CD4-positive, CD25-positive, alpha-beta regulatory T cell (primary cell): Measurements from ENCODE around the gene PHF5A. TPM values are rescaled to one million over a fixed set of nuclear protein-coding genes. Genes with fewer than 3 reads are reported as not detected.

Source experiments
- ATAC-seq, 2 donors: fragments of 150-1000 bp; cut with Tn5 transposase; one replicate each; pipeline ENCODE4 v1.10.0; 2021; ENCODE audit warnings: low read depth in 2 of 2, moderate number of reproducible peaks in 2 of 2, moderate library complexity in 1 of 2
- DNase-seq, 3 donors: peaks; one replicate each; pipeline versions ENCODE4 v3.0.0 to v3.0.0-alpha.2; 2012 to 2022; ENCODE audit warnings: mixed read lengths in 1 of 3
- H3K27ac ChIP-seq: one replicate; pipeline ENCODE4 v1.7.0; 2013; ENCODE audit warnings: mild to moderate bottlenecking, low read length; ENCODE audit not compliant: insufficient read depth, poor library complexity, severe bottlenecking
- H3K27me3 ChIP-seq: one replicate; pipeline ENCODE4 v1.7.0; 2013; ENCODE audit warnings: low read length; ENCODE audit not compliant: control insufficient read depth, insufficient read depth
- H3K36me3 ChIP-seq: one replicate; pipeline ENCODE4 v1.7.0; 2013; ENCODE audit warnings: mild to moderate bottlenecking, low read length, moderate library complexity; ENCODE audit not compliant: control insufficient read depth, insufficient read depth
- H3K4me1 ChIP-seq: 2 replicates; pipeline ENCODE4 v1.7.0; 2013; ENCODE audit warnings: mild to moderate bottlenecking, low read length; ENCODE audit not compliant: insufficient read depth, control insufficient read depth, poor library complexity, severe bottlenecking
- H3K4me3 ChIP-seq: one replicate; pipeline ENCODE4 v1.7.0; 2013; ENCODE audit warnings: low read depth, mild to moderate bottlenecking, low read length, moderate library complexity
- H3K9me3 ChIP-seq, 2 experiments: 1 replicate in 1 of 2; 2 replicates in 1 of 2; pipeline ENCODE4 v1.7.0; 2013; ENCODE audit warnings: low read length in 2 of 2, mild to moderate bottlenecking in 1 of 2, moderate library complexity in 1 of 2; ENCODE audit not compliant: control insufficient read depth in 2 of 2
- H3K27ac Mint-ChIP-seq, 3 donors: one replicate each; pipeline ENCODE4 v1.8.0; 2020 to 2022; ENCODE audit warnings: mild to moderate bottlenecking in 3 of 3, mixed read lengths in 3 of 3, moderate library complexity in 2 of 3
- H3K27me3 Mint-ChIP-seq: one replicate; pipeline ENCODE4 v1.8.0; 2022; ENCODE audit warnings: mild to moderate bottlenecking, mixed read lengths
- H3K36me3 Mint-ChIP-seq: one replicate; pipeline ENCODE4 v1.8.0; 2020; ENCODE audit warnings: mixed read lengths
- H3K4me1 Mint-ChIP-seq, 4 donors: one replicate each; pipeline ENCODE4 v1.8.0; 2020 to 2022; ENCODE audit warnings: mixed read lengths in 4 of 4, mild to moderate bottlenecking in 1 of 4
- H3K4me3 Mint-ChIP-seq, 4 donors: one replicate each; pipeline ENCODE4 v1.8.0; 2020 to 2022; ENCODE audit warnings: mild to moderate bottlenecking in 4 of 4, mixed read lengths in 4 of 4, moderate library complexity in 3 of 4
- H3K9me3 Mint-ChIP-seq, 7 donors: one replicate each; pipeline ENCODE4 v1.8.0; 2020 to 2022; ENCODE audit warnings: mixed read lengths in 7 of 7, mild to moderate bottlenecking in 3 of 7, moderate library complexity in 2 of 7
- polyA plus RNA-seq, 4 donors: library from polyadenylated mRNA; unstranded; fragments of 300-500 nt; fragmentation: Illumina TruSeq; gene quantifications; one replicate each; pipeline ENCODE4 v1.2.3, GENCODE V29; 2021
- total RNA-seq: library from RNA; stranded (reverse); gene quantifications from one replicate; pipeline ENCODE4 v1.2.3, GENCODE V29; 2022

Gene PHF5A
- total and polyA plus RNA-seq, 5 donors from 2014 or later: 22.6 to 40.7 (median 28.1) TPM

DNA sequence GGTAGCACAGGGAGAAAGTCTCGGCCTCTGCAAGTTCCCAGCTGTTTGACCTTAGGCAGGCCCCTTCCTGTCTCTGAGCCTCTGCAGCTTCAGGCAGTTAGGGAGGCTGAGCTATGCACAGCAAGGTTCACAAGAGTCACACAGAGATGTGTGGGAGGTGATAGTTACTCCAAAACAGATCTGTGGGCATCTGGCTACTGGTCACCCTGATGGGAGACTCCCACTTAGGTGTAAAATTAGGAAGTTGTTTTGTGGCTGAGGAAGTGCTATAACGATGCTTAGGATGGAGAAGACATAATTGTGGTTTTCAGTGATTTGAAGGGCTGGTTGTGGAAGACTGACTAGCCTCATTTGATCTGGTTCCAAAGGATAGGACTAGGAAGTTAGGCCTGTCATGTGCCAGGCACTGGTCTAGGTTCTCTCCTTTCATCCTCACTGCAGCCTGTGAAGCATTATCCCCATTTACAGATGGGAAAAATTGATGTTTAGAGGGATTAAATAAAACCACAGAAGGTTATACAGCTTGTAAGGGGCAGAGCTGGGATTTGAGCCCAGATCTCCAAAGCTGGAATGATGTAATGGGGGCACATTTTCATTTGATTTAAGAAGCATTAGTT lies 13.9 kb upstream of the PHF5A start:
- Histone ChIP-seq H3K36me3 (no peaks in the 10 kb centered on the region), H3K27me3 (no peaks in the 10 kb centered on the region), H3K27ac (no peak overlapping the region), H3K9me3 (no peaks in the 10 kb centered on the region), H3K4me3 (no peak overlapping the region), H3K4me1 (peaks cover 5% of the 10 kb centered on the region)
- H3K27me3 Mint-ChIP-seq: no peaks in the 10 kb centered on the region
- no peaks in the 10 kb centered on the region for H3K9me3 Mint-ChIP-seq
- H3K4me1 Mint-ChIP-seq: peaks cover 0 to 64% (median 33%) of the 10 kb centered on the region in 4 donors
- no peak for ATAC-seq
- H3K27ac Mint-ChIP-seq: peak overlapping the region in 2 of 3 donors; percentile 51 to 63
- H3K4me3 Mint-ChIP-seq: no peak overlapping the region
- no peak for DNase-seq
- no peaks in the 10 kb centered on the region for H3K36me3 Mint-ChIP-seq

DNA sequence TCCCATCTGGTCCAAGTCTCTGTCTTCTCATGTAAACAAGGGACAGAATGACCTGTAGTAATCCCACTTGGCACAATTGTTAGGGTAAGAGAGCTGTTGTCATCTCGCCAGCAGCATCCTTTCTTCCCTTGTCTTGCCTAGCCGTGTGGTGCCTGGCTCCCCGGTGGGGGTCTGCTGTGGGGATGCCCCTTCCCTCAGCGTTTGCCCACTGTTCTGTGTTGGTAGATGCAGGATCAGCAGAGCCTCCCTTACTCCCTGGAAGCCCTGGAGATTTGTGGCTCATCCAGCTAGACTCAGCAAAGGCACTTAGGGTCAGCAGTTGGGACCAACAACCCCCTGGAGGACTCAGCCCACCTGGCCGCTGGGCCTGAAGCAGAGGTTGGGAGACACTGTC lies 13.4 kb upstream of the PHF5A start:
- H3K4me3 Mint-ChIP-seq: no peak overlapping the region

DNA sequence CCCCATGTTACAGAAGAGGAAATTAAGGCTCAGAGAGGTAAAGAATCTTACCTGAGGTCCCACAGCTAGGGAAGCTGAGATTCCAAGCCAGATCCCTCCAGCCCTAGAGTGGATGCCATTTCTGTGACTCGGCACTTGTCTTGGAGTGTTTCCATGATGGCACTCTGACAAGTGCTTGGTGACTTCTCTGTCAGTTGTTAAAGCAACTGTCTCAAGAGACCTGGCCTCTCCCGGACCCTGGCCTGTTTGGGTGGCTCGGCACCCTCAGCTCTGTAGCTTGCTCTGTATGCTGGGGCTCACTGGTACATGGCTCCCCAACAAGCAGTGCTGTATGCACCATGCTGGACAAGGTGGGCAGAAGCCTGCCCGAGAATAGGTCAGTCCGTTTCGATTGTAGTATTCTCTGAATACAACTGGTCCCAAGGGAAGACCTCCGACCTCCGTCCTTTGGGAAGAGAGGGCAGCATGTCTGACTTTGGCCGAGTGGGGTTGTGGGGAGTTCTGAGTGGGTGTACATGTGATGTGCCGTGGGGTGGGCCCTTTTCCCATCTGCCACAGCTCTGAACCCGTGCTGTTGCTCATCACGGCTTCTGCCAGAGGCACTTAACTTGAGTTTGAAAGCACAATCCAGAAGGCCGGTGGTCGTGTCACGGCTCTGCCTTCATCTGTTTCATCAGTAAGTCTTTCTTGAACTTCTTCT lies 12.8 kb upstream of the PHF5A start:
- Mint-ChIP-seq H3K9me3 (no peaks in the 10 kb centered on the region), H3K27ac (no peak overlapping the region), H3K36me3 (no peaks in the 10 kb centered on the region), H3K27me3 (no peaks in the 10 kb centered on the region), H3K4me1 (peaks cover 0 to 59% (median 29%) of the 10 kb centered on the region in 4 donors), H3K4me3 (no peak overlapping the region)
- DNase-seq (no peak), ATAC-seq (no peak)
- Histone ChIP-seq H3K4me3 (no peak overlapping the region), H3K9me3 (no peaks in the 10 kb centered on the region), H3K27me3 (no peaks in the 10 kb centered on the region), H3K27ac (no peak overlapping the region), H3K4me1 (peaks cover 5% of the 10 kb centered on the region), H3K36me3 (no peaks in the 10 kb centered on the region)

More for the DNA sequence above, 13.4 kb upstream of the PHF5A start:
- H3K36me3 ChIP-seq: no peaks in the 10 kb centered on the region
- H3K27ac Mint-ChIP-seq: no peak overlapping the region
- peaks cover 0 to 60% (median 31%) of the 10 kb centered on the region in 4 donors for H3K4me1 Mint-ChIP-seq
- H3K4me3 ChIP-seq: no peak overlapping the region
- DNase-seq (no peak), ATAC-seq (no peak)
- no peaks in the 10 kb centered on the region for H3K9me3 ChIP-seq
- no peaks in the 10 kb centered on the region for H3K27me3 ChIP-seq
- no peaks in the 10 kb centered on the region for H3K27me3 Mint-ChIP-seq
- H3K9me3 Mint-ChIP-seq: no peaks in the 10 kb centered on the region
- no peaks in the 10 kb centered on the region for H3K36me3 Mint-ChIP-seq
- H3K27ac ChIP-seq: no peak overlapping the region
- H3K4me1 ChIP-seq: peaks cover 5% of the 10 kb centered on the region

DNA sequence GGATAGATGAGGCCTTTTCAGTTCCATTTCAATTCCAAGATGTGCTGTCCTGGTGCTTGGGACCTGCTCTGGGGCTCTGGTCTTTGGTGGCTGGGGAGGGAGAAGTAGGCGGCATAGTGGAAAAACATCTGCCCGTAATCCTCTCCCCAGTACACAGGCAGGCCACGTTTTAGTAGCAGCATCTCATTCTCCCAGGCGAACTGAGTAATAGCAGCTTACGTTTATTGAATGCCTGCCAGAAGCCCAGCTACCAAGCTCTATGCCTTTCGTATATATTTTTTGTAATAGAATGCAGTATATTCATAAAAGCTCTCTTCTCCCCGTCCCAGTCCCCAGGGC lies 11.9 kb upstream of the PHF5A start:
- no peak overlapping the region for H3K27ac ChIP-seq
- no peak for DNase-seq
- Mint-ChIP-seq H3K4me3 (no peak overlapping the region), H3K4me1 (peaks cover 0 to 55% (median 27%) of the 10 kb centered on the region in 4 donors), H3K9me3 (no peaks in the 10 kb centered on the region), H3K27ac (no peak overlapping the region), H3K27me3 (no peaks in the 10 kb centered on the region), H3K36me3 (no peaks in the 10 kb centered on the region)
- no peak for ATAC-seq
- no peaks in the 10 kb centered on the region for H3K9me3 ChIP-seq
- H3K4me3 ChIP-seq: no peak overlapping the region
- H3K36me3 ChIP-seq: no peaks in the 10 kb centered on the region
- H3K27me3 ChIP-seq: no peaks in the 10 kb centered on the region
- peaks cover 5% of the 10 kb centered on the region for H3K4me1 ChIP-seq

DNA sequence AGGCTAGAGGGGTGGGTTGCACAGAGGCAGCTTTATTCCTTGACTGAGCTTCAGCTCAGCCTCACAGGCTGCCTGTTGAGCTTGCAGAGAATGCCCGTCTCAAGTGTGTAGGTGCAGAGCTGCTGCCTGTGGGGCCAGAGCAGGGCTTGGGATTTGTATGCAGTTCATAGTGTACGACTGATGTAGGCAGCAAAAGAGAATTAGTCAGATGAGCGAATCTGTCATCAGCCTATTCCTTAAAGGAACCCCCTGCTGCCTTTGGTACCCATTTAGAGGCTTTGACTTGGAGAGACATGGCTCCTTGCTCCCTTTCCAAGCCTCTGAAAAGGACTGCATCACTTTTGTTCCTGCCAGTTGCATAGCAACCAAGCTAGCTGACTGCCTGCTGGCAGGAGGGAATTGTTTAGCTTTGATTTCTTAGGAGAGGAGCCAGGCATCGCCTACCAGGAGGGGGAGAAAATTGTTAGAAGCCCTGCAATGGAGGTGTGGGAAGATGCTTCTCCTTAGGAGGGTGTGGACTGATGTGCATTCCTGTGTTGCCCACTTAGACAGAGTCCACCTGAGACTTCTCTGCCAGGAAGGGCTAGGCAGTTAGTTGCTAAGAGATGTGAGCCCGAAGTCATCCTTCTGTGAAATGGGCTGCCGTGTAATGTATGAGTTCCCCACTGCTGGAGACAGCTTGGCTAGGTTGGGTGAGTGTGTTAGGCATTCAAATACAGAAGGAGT lies 11.3 kb upstream of the PHF5A start:
- Histone ChIP-seq H3K36me3 (no peaks in the 10 kb centered on the region), H3K9me3 (no peaks in the 10 kb centered on the region), H3K27ac (no peak overlapping the region), H3K4me1 (peaks cover 1% of the 10 kb centered on the region), H3K27me3 (no peaks in the 10 kb centered on the region), H3K4me3 (no peak overlapping the region)
- no peak overlapping the region for H3K27ac Mint-ChIP-seq
- H3K9me3 Mint-ChIP-seq: no peaks in the 10 kb centered on the region
- no peak overlapping the region for H3K4me3 Mint-ChIP-seq
- H3K36me3 Mint-ChIP-seq: no peaks in the 10 kb centered on the region
- H3K27me3 Mint-ChIP-seq: no peaks in the 10 kb centered on the region
- H3K4me1 Mint-ChIP-seq: peaks cover 0 to 53% (median 26%) of the 10 kb centered on the region in 4 donors
- ATAC-seq: no peak
- DNase-seq: no peak

DNA sequence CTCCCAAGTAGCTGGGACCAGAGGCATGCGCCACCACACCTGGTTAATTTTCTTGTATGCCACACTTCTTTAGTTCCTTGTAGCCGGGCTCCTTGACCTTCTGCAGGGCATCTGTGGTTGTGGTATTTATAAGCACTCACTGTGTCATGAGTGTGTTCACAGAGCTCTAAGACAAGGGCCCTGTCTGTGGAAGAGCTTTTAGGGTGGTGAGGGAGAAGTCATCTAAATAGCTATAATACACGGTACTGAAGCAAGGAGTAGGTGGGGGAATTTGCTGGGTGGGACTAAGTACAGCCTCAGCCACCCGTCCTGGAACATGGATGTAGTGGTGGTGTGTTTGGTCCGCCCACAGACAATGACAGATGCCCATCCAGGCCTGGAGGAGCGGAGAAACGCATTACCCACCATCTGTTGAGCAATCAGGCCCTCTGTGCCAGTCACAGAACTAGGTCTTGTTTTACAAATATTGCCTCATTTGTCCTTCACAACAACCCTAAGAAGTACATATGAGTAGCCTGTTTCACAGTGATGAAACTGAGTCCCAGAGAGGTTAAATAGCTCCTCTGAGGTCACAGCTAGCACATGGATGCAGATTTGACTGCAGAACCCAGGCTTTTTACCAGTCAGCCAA lies 10.5 kb upstream of the PHF5A start:
- Mint-ChIP-seq H3K4me1 (peaks cover 0 to 51% (median 22%) of the 10 kb centered on the region in 4 donors), H3K27ac (peak overlapping the region in 1 of 3 donors; percentile 36), H3K36me3 (peaks cover under 1% of the 10 kb centered on the region), H3K27me3 (no peaks in the 10 kb centered on the region), H3K4me3 (peak overlapping the region in 1 of 4 donors; percentile 23), H3K9me3 (no peaks in the 10 kb centered on the region)
- no peaks in the 10 kb centered on the region for H3K36me3 ChIP-seq
- no peaks in the 10 kb centered on the region for H3K4me1 ChIP-seq
- no peaks in the 10 kb centered on the region for H3K9me3 ChIP-seq
- H3K4me3 ChIP-seq: no peak overlapping the region
- no peak overlapping the region for H3K27ac ChIP-seq
- peak; percentile 14 to 58 for ATAC-seq
- no peaks in the 10 kb centered on the region for H3K27me3 ChIP-seq
- no peak for DNase-seq

DNA sequence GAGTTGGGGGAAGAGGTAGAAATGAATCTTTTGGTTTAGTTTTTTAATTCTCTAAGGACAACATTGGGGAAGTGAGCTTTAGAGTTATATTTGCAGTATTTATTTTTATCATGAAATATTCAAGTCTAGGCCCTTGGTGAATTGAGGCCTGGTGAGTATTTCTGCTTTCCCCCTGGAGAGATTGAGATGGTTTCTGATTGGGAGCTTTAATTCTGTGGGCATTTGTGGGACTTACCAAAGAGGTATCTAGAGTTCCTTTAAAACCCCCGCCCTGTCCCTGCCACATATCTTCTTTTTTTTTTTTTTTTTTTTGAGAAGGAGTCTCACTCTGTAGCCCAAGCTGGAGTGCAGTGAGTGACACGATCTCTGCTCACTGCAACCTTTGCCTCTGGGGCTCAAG lies 10.0 kb upstream of the PHF5A start:
- no peaks in the 10 kb centered on the region for H3K27me3 ChIP-seq
- Mint-ChIP-seq H3K36me3 (peaks cover 6% of the 10 kb centered on the region), H3K27ac (no peak overlapping the region), H3K4me1 (peaks cover 0 to 52% (median 22%) of the 10 kb centered on the region in 4 donors), H3K4me3 (no peak overlapping the region), H3K9me3 (no peaks in the 10 kb centered on the region), H3K27me3 (no peaks in the 10 kb centered on the region)
- no peak overlapping the region for H3K27ac ChIP-seq
- H3K4me3 ChIP-seq: no peak overlapping the region
- ATAC-seq: peak in 1 of 2 donors; percentile 22
- no peaks in the 10 kb centered on the region for H3K4me1 ChIP-seq
- DNase-seq: no peak
- no peaks in the 10 kb centered on the region for H3K9me3 ChIP-seq
- no peaks in the 10 kb centered on the region for H3K36me3 ChIP-seq
